ENCODE data around the gene MYO18B.

The MYO18B gene

GRCh38 chr22:25929321-25929878 lies 187.4 kb downstream of the MYO18B start:
- no peak for DNase-seq (ENCODE audit: low read depth, low spot score)
- no peak overlapping the region for H3K27ac ChIP-seq

GRCh38 chr22:25930083-25930482 lies 188.1 kb downstream of the MYO18B start:
- no peak for DNase-seq (ENCODE audit: low read depth, low spot score)
- H3K27ac ChIP-seq, result no peak overlapping the region

GRCh38 chr22:25930788-25931310 lies 188.9 kb downstream of the MYO18B start:
- DNase-seq (ENCODE audit: low read depth, low spot score), result no peak
- H3K27ac ChIP-seq, result no peak overlapping the region

- H3K27ac ChIP-seq, result no peak overlapping the region
- no peak for DNase-seq (ENCODE audit: low read depth, low spot score)
Measured at GRCh38 chr22:25933158-25933788, 191.3 kb downstream of the MYO18B start.

- no peak overlapping the region for H3K27ac ChIP-seq
- no peak for DNase-seq (ENCODE audit: low read depth, low spot score)
Measured at GRCh38 chr22:25935266-25936058, 193.5 kb downstream of the MYO18B start.

DNA sequence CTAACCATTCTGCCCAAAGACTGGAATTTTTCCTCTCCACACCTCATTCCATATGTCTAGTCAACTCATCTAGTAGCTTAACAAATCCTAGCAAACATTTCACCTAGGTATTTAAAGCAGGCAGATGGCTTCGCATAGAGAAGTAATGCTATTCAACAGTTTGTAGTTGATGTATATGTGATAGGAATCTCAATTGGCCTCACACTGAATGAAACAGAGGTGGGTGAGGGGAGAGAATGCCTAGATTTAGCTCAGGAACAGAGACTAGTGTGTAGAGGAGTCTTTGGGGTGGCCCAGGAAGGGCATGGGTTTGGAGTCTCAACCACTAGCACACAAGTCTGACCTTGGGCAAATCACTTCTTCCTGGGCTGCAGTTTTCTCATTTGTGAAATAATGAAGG lies 196.2 kb downstream of the MYO18B start:
- no peak overlapping the region for H3K27ac ChIP-seq
- no peak for DNase-seq (ENCODE audit: low read depth, low spot score)

DNA sequence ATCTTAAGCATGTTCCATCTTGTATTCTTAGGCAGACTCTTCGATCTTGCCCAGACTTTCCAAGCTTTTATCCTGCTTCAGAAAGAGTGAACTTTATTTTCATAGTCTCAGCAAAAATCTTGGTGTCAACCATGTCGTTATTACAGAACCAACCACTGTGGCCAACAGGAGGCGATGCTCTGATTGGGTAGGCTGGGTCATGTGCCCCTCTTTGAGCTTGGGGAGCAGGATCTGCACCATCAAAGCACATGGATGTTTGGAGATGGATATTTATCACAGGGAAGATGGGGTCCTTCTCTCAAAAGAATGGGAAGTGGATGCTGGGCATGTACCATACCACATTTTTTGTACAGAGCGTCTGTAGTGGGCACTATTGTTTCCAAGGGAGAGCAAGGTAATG lies 197.4 kb downstream of the MYO18B start:
- no peak overlapping the region for H3K27ac ChIP-seq

GRCh38 chr22:25940479-25940878 lies 198.5 kb downstream of the MYO18B start:
- DNase-seq (ENCODE audit: low read depth, low spot score), result no peak
- no peak overlapping the region for H3K27ac ChIP-seq

More for the DNA sequence above, 197.4 kb downstream of the MYO18B start:
- DNase-seq (ENCODE audit: low read depth, low spot score), result no peak

DNA sequence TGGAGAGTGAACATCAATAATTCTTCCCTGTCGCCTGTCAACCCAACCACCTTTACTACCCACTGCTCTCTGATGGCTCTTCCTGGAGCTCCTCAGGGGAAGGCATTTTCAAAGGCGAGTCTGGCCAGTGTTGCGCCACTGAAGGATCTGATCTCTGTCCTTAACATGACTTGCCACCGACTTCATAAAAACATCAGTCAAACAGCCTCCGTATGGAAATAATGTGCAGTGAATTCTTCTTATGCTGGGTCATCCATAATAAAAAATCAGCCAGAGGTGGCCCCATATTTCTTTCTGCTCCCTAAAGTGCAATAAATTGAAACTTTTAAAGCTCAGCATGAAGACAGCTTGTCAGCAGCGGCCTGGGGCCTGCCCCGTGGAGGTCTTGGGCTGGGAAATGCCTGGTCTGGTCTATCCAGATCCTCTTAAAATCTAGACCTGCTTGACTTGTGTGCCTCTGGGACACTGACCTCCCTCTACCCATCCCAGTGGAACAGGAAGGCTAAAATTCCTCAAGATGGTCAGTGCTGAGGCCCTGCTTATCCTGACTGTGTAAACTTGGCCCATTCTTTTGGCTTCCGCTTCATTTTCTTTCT lies 199.5 kb downstream of the MYO18B start:
- DNase-seq (ENCODE audit: low read depth, low spot score), result no peak
- no peak overlapping the region for H3K27ac ChIP-seq

DNA sequence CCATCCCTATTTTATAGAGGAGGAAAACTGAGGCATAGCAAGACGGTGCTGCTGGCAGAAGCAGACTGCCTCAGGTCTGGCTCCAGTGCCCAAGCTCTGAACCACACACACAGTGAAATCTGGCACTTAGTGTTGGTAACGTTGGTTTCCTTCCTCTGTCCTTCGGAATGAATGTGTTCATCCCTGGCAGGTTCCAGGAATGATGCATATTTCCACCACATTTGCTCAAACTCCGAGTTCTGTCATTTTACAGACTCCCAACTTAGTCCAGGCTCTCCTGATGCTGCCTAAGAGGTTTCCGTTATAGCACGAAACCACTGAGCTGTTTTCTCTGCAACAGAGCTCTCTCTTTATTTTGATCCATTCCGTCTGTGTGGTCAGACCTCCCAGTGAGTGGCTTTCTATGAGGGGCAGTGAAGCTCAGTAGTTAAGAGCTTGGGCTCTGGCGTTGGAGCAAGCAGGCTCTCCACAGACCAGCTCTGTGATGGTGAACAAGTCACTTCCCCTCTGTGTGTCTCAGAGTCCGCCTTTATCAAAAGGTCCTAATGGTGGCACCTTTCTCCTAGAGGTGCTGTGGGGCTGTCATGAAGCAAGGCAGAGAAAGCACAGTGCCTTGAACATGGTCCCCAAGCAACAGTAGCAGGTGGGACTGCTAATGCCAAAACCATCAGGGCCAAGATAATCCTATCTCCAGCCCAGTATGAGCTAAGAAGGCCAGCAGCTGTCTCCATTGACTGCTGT lies 200.3 kb downstream of the MYO18B start:
- H3K27ac ChIP-seq, result no peak overlapping the region
- no peak for DNase-seq (ENCODE audit: low read depth, low spot score)

GRCh38 chr22:25942856-25943411 lies 200.9 kb downstream of the MYO18B start:
- no peak overlapping the region for H3K27ac ChIP-seq
- DNase-seq (ENCODE audit: low read depth, low spot score), result no peak

GRCh38 chr22:25950111-25950510 lies 208.1 kb downstream of the MYO18B start:
- DNase-seq (ENCODE audit: low read depth, low spot score), result no peak

GRCh38 chr22:25953276-25953675 lies 211.3 kb downstream of the MYO18B start:
- no peak for DNase-seq (ENCODE audit: low read depth, low spot score)
- H3K27ac ChIP-seq, result no peak overlapping the region

More at GRCh38 chr22:25950111-25950510, 208.1 kb downstream of the MYO18B start:
- H3K27ac ChIP-seq, result no peak overlapping the region

GRCh38 chr22:25953919-25954318 lies 211.9 kb downstream of the MYO18B start:
- no peak overlapping the region for H3K27ac ChIP-seq
- DNase-seq (ENCODE audit: low read depth, low spot score), result no peak

DNA sequence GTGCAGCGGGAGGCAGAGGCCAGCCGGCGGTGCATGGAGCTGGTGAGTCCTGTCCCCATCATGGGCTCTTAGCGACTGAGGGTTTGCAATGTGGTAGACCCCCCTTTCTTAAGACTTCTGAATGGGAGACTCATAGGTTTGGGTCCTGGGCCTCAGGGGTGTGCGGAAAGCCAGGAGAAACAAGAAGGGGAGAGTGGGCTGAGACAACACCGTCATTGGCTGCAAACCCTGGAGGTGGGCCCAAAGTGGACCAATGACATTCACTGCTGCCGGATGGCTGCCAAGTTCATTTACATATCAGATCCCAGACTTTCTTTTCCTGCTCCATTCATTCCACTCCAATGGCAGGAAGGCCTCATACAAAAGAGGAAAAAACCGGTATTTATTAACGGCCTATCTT lies 213.3 kb downstream of the MYO18B start:
- no peak overlapping the region for H3K27ac ChIP-seq
- DNase-seq (ENCODE audit: low read depth, low spot score), result no peak

GRCh38 chr22:25956801-25957200 lies 214.8 kb downstream of the MYO18B start:
- no peak overlapping the region for H3K27ac ChIP-seq
- no peak for DNase-seq (ENCODE audit: low read depth, low spot score)

- DNase-seq (ENCODE audit: low read depth, low spot score), result no peak
Measured at GRCh38 chr22:25959818-25960774, 218.1 kb downstream of the MYO18B start.

DNA sequence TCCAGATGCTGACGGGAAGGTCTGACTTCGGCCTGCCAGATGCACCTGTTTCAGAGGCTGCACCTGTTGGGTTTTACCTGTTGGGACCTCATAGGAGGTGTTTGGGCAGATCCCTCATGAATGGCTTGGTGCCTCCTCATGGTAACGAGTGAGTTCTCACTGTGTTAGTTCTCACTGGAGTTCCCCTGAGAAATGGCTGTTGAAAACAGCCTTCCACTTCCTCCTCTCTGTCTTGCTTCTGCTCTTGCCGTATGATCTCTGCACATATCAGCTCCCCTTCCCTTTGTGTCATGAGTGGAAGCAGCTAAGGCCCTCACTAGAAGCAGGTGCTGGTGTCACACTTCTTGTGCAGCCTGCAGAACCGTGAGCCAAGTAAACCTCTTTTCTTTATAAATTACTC lies 219.7 kb downstream of the MYO18B start:
- H3K27ac ChIP-seq, result no peak overlapping the region
- DNase-seq (ENCODE audit: low read depth, low spot score), result no peak

More at GRCh38 chr22:25959818-25960774, 218.1 kb downstream of the MYO18B start:
- H3K27ac ChIP-seq, result no peak overlapping the region

GRCh38 chr22:25962711-25963110 lies 220.7 kb downstream of the MYO18B start:
- no peak overlapping the region for H3K27ac ChIP-seq
- no peak for DNase-seq (ENCODE audit: low read depth, low spot score)
